Fibroblast of mammary gland (primary cell): ENCODE data around the gene BANK1.

Source experiments
- DNase-seq: peaks from one replicate; pipeline ENCODE4 v3.0.0-alpha.2; 2010; ENCODE audit warnings: low read depth
- H3K4me3 ChIP-seq: 2 replicates; pipeline ENCODE4 v1.5.1; 2011; ENCODE audit warnings: low read depth, mild to moderate bottlenecking, low read length, moderate library complexity; ENCODE audit not compliant: control insufficient read depth
- TF ChIP-seq, protein P1 (sequence below): conservative IDR thresholded peaks from 2 replicates; pipeline ENCODE4 v1.5.1; 2011; ENCODE audit warnings: low read depth, low read length, inconsistent platforms; ENCODE audit not compliant: control insufficient read depth, insufficient read depth

BANK1 gene

DNA sequence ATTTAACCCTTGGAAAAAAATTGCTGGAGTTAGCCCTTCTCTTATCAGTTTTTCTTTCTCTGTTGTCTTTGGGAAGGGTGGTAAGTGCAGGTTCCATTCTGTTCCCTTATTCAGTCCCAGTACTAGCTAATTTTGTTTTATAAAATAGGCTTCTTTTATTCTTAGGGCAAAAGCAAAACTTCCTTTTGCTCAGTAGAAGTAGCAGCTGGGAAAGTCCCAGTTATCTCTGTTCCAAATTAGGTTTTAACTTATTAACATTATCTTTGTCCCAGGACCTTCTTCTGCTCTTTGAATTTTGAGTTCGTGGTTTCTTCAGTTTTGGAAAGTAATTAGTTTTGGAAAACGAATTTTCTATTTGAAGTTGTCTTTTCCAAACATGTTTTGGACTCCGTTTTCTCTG is 61.1 kb downstream of the BANK1 start:
- H3K4me3 ChIP-seq = no peak overlapping the region
- no peak for DNase-seq
- TF ChIP-seq, protein P1, sequence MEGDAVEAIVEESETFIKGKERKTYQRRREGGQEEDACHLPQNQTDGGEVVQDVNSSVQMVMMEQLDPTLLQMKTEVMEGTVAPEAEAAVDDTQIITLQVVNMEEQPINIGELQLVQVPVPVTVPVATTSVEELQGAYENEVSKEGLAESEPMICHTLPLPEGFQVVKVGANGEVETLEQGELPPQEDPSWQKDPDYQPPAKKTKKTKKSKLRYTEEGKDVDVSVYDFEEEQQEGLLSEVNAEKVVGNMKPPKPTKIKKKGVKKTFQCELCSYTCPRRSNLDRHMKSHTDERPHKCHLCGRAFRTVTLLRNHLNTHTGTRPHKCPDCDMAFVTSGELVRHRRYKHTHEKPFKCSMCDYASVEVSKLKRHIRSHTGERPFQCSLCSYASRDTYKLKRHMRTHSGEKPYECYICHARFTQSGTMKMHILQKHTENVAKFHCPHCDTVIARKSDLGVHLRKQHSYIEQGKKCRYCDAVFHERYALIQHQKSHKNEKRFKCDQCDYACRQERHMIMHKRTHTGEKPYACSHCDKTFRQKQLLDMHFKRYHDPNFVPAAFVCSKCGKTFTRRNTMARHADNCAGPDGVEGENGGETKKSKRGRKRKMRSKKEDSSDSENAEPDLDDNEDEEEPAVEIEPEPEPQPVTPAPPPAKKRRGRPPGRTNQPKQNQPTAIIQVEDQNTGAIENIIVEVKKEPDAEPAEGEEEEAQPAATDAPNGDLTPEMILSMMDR = no peak

DNA sequence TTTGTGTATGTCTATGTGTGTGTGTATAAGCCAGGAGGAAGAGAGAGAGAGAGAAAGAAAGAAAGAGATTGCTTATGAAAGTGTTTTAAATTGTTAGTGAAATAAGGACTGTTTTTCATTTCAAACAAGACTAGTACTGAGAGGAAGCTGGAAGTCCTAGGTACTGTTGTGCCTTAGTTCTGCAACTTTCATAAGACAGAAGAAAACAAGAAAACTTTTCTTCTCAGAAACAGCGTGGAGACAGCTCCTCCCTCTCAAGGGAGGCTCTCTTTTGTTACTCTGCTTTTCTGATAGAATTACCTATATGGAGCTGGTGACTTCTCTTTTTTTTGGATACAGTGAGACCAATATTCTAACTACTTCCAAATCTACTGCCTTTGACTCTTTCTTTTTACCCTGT is 62.5 kb downstream of the BANK1 start:
- TF ChIP-seq, protein P1 = no peak
- no peak for DNase-seq
- no peak overlapping the region for H3K4me3 ChIP-seq

DNA sequence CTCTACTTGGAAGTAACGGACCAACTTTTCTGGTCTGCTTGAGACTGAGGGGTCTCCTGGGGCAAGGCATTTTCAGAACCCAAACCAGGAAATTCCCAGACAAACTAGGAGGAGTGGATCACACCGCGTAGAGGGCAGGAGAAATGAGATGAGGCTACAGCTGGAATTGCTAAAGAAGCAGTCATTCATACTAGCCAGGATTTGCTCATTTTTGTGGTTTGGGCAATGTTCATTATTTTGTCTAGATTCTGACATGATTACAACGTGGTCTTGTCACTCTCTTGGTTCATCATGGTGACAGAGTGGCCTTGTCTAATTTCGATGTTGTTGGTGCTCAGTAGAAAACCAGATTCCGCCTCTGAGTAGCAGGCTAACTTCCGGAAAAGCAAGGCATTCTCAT is 63.2 kb downstream of the BANK1 start:
- TF ChIP-seq, protein P1 = no peak
- no peak for DNase-seq
- H3K4me3 ChIP-seq = no peak overlapping the region

DNA sequence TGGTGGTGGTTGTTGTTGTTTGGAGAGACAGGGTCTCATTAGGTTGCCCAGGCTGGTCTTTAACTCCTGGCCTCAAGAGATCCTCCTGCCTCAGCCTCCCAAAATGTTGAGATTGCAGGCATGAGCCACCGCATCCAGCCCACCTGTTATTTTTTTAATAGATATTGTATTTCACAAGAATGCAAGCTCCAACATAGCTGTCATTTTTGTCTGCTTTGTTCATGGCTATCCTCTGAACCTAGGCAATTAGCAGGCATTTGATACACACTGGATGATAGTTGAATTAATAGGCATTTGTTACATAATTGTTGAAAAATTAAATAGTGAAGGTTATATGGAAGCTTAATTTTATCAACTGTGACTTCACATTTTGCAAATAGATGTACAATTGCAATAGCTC is 64.7 kb downstream of the BANK1 start:
- TF ChIP-seq, protein P1 = no peak
- no peak for DNase-seq
- H3K4me3 ChIP-seq = no peak overlapping the region

DNA sequence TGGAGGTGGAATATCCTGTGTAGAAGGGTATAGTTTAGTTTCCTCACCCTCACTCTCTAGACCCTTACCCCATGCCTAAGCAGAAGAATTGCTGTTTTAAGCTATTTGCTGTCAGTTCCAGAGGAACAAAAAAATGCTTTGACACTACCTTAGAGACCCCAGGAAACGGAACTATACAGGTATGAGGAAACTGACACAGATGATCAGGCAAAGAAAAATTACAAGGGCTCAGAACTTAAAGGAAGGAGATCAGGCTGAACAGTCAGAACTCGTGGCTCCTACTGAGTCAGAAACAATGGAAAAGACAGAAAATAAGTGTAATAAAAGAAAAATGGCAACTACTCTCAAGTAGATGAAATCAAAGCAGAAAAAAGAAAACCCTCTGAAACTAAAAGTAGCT is 65.6 kb downstream of the BANK1 start:
- TF ChIP-seq, protein P1 = no peak
- no peak overlapping the region for H3K4me3 ChIP-seq
- DNase-seq = no peak

DNA sequence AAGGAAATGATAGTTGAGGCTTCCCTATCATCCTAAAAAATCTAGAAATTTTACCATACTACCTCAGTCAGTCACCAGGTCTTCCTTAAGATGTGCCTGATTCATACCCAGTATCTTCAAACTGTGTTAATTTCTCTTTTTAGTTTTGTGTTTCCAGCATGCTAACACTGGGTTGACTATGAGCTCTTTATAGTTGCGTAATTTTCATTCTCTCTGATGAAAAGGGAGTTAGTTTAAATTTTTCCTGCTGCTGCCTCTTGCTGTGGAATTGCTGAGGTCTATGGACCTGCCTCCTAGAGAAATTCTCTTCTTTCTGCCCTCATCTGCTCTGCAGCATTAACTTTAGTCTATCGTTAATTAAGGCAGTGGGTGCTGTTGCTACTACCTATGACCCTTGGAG is 66.6 kb downstream of the BANK1 start:
- no peak for DNase-seq
- no peak overlapping the region for H3K4me3 ChIP-seq
- TF ChIP-seq, protein P1 = no peak

DNA sequence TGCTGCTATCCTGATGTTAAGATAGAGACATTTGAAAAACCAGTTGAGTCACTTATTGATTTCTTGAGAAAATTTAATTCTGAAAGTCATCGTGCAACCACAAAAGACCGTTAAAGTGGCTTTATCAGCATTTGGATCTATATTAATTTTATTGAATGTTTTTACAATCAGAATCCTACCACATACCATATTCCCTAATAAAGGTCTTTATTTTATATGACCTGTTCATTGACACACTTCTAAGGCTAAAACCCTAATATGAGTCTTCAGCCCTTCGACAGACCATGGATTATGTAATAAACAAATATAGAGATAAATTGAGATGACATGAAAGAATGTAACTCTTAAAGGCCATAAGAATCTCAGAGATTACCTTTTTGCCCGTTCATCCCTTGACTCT is 68.1 kb downstream of the BANK1 start:
- no peak overlapping the region for H3K4me3 ChIP-seq
- DNase-seq = no peak
- TF ChIP-seq, protein P1 = no peak
